Measurements from ENCODE around the gene TBKBP1.

TBKBP1 gene

GRCh38 chr17:47693731-47694580, at the start of gene TBKBP1:
TBKBP1 (plus strand) TSS chr17:47694161; CDS start chr17:47696113, 1,952 bp downstream.
- DNase-seq = peak; percentile 13

- no peak for DNase-seq
Measured at GRCh38 chr17:47644324-47644723, 49.6 kb upstream of the TBKBP1 start.

- DNase-seq = peak; percentile 98
Measured at GRCh38 chr17:47649153-47649971, 44.6 kb upstream of the TBKBP1 start, which contains the start of gene KPNB1. KPNB1 (plus strand) TSS chr17:47649919; CDS start chr17:47650245, 326 bp downstream.

- no peak for DNase-seq
Measured at GRCh38 chr17:47649972-47650524, 43.9 kb upstream of the TBKBP1 start.

GRCh38 chr17:47650525-47651522, 43.1 kb upstream of the TBKBP1 start:
- DNase-seq = peak; percentile 87

GRCh38 chr17:47651704-47652103, 42.3 kb upstream of the TBKBP1 start:
- DNase-seq = no peak

GRCh38 chr17:47652570-47652969, 41.4 kb upstream of the TBKBP1 start:
- no peak for DNase-seq

GRCh38 chr17:47653442-47653841, 40.5 kb upstream of the TBKBP1 start:
- DNase-seq = no peak

- no peak for DNase-seq
Measured at GRCh38 chr17:47654991-47655390, 39.0 kb upstream of the TBKBP1 start.

GRCh38 chr17:47660064-47660492, 33.9 kb upstream of the TBKBP1 start:
- no peak for DNase-seq

GRCh38 chr17:47663912-47664623, 29.9 kb upstream of the TBKBP1 start:
- peak; percentile 35 for DNase-seq

GRCh38 chr17:47664624-47664941, 29.4 kb upstream of the TBKBP1 start:
- DNase-seq = no peak

- no peak for DNase-seq
Measured at GRCh38 chr17:47665655-47666054, 28.3 kb upstream of the TBKBP1 start.

- DNase-seq = no peak
Measured at GRCh38 chr17:47669081-47669480, 24.9 kb upstream of the TBKBP1 start.

GRCh38 chr17:47670064-47670463, 23.9 kb upstream of the TBKBP1 start:
- no peak for DNase-seq

- no peak for DNase-seq
Measured at GRCh38 chr17:47674499-47674898, 19.5 kb upstream of the TBKBP1 start.

- DNase-seq = no peak
Measured at GRCh38 chr17:47675380-47676198, 18.4 kb upstream of the TBKBP1 start.

GRCh38 chr17:47676199-47676472, 17.8 kb upstream of the TBKBP1 start:
- no peak for DNase-seq

- DNase-seq = no peak
Measured at GRCh38 chr17:47676510-47677165, 17.3 kb upstream of the TBKBP1 start.

GRCh38 chr17:47678196-47678595, 15.8 kb upstream of the TBKBP1 start:
- DNase-seq = no peak

Measured in NCI-H748 treated with DMSO at 0.1 percent for 48 hours (cell line).